Fibroblast of the aortic adventitia (primary cell): Measurements from ENCODE around the gene NRXN3. TPM values are rescaled to one million over a fixed set of nuclear protein-coding genes. Genes with fewer than 3 reads are reported as not detected.

Experiments used
- DNase-seq: peaks from one replicate; pipeline ENCODE4 v3.0.0-alpha.2; 2010; ENCODE audit warnings: low read depth
- H3K4me3 ChIP-seq: 2 replicates; pipeline ENCODE4 v1.5.1; 2011; ENCODE audit warnings: low read depth, mild to moderate bottlenecking, control low read depth, low read length, moderate library complexity
- total RNA-seq: library from RNA; depleted of rRNA; stranded (reverse); fragments of >200 nt; gene quantifications from 2 replicates; pipeline ENCODE4 v1.2.3, GENCODE V29; 2012; ENCODE audit warnings: low replicate concordance
- TF ChIP-seq, protein P1 (sequence below): IDR thresholded peaks from 2 replicates; pipeline ENCODE4 v1.5.1; 2011; ENCODE audit warnings: mild to moderate bottlenecking, low read length, control low read depth, inconsistent platforms; ENCODE audit not compliant: insufficient read depth

NRXN3 gene
- total RNA-seq, 1 donor, result 0.18 TPM

DNA sequence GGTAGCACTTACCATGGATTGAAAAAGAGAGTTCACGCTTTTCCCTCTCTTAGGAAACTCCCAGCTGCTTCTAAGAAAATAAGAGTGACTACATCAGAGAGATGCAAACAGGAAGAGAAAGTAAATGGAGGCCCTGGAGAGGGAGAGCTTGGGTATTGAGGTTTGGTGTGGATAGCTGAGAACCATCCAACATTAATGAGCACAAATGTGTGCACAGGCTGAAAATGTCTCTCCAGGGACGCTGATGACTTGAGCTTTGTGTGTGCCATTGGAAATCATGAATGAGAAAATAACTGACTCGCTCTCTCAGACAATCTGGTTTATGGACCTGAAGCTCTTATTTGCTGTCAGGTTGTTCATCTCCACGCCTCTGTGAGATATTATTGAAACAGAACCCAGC, 318.8 kb downstream of the NRXN3 start:
- H3K4me3 ChIP-seq, result no peak overlapping the region
- DNase-seq, result no peak
- TF ChIP-seq, protein P1, sequence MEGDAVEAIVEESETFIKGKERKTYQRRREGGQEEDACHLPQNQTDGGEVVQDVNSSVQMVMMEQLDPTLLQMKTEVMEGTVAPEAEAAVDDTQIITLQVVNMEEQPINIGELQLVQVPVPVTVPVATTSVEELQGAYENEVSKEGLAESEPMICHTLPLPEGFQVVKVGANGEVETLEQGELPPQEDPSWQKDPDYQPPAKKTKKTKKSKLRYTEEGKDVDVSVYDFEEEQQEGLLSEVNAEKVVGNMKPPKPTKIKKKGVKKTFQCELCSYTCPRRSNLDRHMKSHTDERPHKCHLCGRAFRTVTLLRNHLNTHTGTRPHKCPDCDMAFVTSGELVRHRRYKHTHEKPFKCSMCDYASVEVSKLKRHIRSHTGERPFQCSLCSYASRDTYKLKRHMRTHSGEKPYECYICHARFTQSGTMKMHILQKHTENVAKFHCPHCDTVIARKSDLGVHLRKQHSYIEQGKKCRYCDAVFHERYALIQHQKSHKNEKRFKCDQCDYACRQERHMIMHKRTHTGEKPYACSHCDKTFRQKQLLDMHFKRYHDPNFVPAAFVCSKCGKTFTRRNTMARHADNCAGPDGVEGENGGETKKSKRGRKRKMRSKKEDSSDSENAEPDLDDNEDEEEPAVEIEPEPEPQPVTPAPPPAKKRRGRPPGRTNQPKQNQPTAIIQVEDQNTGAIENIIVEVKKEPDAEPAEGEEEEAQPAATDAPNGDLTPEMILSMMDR, result no peak

DNA sequence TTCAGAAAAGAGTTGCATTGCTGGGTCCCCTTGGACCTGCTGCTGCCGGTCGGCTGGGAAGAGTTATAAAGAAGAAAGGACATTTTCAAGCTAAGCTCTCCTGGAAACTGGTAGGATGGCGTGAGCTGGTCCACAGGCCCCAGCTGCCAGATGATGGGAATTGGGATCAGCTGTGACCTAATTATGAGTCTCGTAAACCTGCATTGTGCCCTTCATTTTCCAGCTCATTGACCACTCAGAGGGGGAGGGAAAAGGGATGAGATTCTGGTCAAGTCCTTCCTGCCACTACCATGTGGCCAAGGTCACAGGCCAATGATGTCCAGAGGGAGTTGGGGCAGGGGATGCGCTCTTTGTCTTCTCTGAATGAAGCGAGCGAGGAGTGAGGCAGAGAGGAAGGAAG, 320.9 kb downstream of the NRXN3 start:
- TF ChIP-seq, protein P1, result no peak
- H3K4me3 ChIP-seq, result no peak overlapping the region
- no peak for DNase-seq

DNA sequence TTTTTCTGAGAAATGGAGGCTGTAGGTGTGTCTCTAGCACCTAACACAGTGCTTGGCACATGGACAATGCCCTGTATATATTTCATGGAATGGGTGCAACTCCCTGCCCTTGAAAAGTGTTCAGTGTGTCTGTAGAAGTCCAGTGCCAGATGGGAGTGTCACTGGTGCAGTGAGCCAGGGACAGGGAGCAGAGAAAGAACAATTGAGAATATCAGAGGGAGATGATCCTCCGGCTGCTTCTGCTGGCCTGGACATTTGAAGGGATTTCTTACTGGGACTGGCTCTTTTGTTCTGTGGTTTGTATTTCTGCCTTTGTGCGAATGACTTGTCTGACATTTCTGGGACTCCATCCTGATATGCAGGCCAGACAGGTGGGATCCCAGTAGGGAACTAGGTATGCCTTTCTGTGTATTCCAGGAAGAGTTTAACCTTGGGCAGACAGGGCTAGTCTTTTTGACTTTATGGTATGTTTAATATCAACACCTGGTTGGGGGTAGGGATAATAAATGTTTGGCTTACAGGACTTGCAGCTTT, 328.0 kb downstream of the NRXN3 start:
- no peak for DNase-seq
- TF ChIP-seq, protein P1, result no peak

DNA sequence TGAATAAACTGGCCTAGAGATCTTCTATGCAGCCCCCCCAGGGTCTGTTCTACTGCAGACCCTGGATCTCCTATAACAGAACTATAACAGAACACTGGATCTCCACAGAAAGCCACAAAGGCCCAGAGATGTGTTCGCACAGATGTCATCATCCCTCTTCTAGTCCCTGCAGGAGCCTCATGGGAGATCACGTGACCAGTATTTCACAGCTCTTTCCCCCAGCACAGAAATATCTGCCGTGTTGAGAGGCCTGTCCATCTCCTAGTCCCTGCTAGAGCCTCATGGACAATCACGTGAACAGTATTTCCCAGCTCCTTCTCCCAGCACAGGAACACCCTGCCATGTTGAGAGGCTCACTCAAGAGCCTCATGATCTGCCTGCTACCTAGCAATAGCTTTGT, 331.7 kb downstream of the NRXN3 start:
- H3K4me3 ChIP-seq, result no peak overlapping the region
- TF ChIP-seq, protein P1, result no peak
- DNase-seq, result no peak

More for the DNA sequence above, 328.0 kb downstream of the NRXN3 start:
- H3K4me3 ChIP-seq, result no peak overlapping the region

DNA sequence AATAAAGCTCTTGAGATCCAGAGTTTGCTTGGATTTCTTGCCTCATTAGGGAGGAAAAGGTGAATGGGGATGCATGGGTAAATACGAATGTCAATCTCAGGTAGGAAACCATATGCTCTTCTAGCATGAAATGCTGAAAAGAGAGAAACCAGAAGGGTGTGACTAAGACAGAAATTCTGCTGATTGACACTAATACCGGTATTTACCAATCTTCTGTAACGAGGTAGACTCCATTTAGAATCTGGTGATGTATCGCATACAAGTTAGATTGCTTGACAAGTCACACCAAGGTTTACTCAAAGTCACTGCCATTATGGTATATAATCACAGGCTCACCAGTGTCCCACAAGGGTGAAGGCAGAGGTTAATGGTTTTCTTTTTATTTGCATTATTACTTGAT, 337.9 kb downstream of the NRXN3 start:
- H3K4me3 ChIP-seq, result no peak overlapping the region
- DNase-seq, result no peak
- TF ChIP-seq, protein P1, result no peak

DNA sequence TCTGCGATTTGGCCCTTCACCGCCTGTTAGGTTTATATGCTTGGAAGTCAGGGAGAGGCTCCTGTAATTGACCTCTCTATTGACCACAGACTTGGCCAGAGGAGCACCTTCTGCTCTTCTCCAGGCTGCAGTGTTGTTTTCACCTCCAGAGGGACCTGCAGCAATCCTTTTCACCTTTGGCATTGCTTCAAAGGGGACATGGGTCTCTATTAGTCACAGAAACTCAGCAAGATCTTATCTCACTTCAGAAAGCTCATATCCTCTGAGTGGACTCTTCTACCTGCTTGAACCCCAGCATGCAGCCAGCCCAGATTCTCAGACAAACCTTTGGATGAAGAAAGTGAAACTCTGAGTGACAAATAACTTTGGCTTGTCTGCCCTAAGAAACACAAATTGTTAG, 339.3 kb downstream of the NRXN3 start:
- DNase-seq, result no peak
- H3K4me3 ChIP-seq, result no peak overlapping the region
- TF ChIP-seq, protein P1, result no peak

DNA sequence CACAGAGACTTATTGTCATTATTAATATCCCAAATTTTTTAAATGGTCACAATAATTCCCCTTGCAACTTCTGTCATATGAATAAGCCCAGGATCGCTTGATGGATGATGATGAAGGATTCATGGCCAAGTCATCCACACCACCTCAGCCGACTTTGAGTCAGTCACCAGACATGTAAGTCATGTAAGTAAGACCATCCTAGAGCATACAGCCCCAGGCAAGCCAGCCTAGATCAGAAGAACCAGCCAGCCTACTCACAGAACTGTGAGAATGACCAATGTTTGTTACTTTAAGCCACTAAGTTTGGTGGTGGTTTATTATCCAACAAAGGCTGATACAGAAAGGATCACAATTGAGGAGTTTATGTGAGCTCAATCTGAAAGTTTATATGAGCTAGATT, 341.8 kb downstream of the NRXN3 start:
- H3K4me3 ChIP-seq, result no peak overlapping the region
- no peak for DNase-seq
- TF ChIP-seq, protein P1, result no peak
